ENCODE measurements around the gene CHST15. TPM values are rescaled to one million over a fixed set of nuclear protein-coding genes. Genes with fewer than 3 reads are reported as not detected.

CHST15 gene
- total and polyA plus RNA-seq, 2 of the 13 experiments (the other 11 are each of a cell fraction or from before 2014, with no cell fraction given) = 1.4 to 94.7 TPM

DNA sequence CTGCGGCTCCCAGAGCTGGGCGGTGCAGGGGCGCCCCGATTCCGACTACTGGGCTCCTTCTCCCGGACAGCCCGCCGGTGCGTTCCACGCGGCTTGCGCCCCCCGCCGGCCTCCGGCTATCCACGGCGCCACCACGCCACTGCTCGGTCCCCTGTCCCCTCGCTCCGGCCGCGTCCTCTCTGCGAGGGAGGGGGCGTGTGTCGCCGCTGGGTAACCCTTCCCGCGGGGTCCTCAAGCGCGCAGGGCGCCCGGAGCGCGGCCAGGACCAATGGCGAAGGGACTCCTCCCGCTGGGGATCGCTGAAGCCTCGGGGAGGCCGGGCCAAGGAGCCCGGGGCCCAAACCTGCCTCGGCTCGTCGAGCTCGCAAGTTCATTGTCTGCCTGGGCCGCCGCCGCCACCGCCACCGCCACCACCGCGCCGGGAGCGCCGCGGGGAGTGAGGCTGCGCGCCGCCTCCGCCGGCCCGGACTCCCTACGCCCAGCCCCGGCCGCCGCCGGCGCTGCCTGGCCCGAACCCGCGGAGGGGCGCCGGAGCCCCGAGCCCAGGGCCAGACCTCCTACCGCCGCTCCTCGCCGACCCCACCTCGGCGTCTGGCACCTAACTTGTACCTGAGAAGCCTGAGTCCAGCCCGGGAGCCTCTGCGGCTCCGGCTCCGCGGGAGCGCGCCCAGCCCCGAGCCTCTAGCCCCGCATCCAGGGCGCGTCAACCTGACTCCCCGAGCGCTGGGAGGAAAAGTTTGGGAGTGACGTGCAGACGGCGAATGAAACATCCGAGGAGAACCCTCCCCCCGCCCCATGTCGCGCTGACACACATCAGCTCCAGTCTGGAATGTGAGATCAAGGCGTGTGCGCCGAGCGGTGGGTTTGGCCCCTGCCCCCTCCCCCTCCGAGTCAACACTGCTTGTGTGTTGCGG, at the start of gene CHST15 (continued):
- TF ChIP-seq ZNF33B (CRISPR knock-in tag; IDR thresholded peaks at IDR 0.05) (no peak), MED8 (CRISPR knock-in tag; IDR thresholded peaks at IDR 0.05; ENCODE audit: insufficient replicate concordance) (no peak), EEA1 (CRISPR knock-in tag; IDR thresholded peaks at IDR 0.05; ENCODE audit: borderline replicate concordance) (no peak), ZBTB38 (CRISPR knock-in tag; IDR thresholded peaks at IDR 0.05) (no peak), HOMEZ (CRISPR knock-in tag; IDR thresholded peaks at IDR 0.05; ENCODE audit: low read depth) (no peak), CHD2 (IDR thresholded peaks at IDR 0.05; ENCODE audit: low read depth, low read length) (no peak), ZBTB43 (CRISPR knock-in tag; conservative IDR thresholded peaks at IDR 0.05) (no peak), MEIS2 (CRISPR knock-in tag; IDR thresholded peaks at IDR 0.05) (peak; percentile 75; the same call in 1 of the 2 replicates), GFI1 (CRISPR knock-in tag; IDR thresholded peaks at IDR 0.05; ENCODE audit: borderline replicate concordance) (no peak), ZNF253 (CRISPR knock-in tag; IDR thresholded peaks at IDR 0.05; ENCODE audit: borderline replicate concordance) (no peak), ZBTB42 (CRISPR knock-in tag; IDR thresholded peaks at IDR 0.05) (no peak), ZNF441 (CRISPR knock-in tag; IDR thresholded peaks at IDR 0.05; ENCODE audit: borderline replicate concordance) (no peak; the same call in 1 of the 2 replicates), MTA3 (CRISPR knock-in tag; IDR thresholded peaks at IDR 0.05) (no peak), ZNF605 (CRISPR knock-in tag; IDR thresholded peaks at IDR 0.05) (peak; percentile 60; the same call in 1 of the 2 replicates), THAP8 (CRISPR knock-in tag; IDR thresholded peaks at IDR 0.05; ENCODE audit: borderline replicate concordance) (no peak), RBM39 (IDR thresholded peaks at IDR 0.05; ENCODE audit: low read depth, low read length, poor library complexity, severe bottlenecking) (no peak), POLR2AphosphoS2 (IDR thresholded peaks at IDR 0.05; ENCODE audit: low read depth, low read length) (no peak), ZNF724P (CRISPR knock-in tag; IDR thresholded peaks at IDR 0.05; ENCODE audit: borderline replicate concordance) (no peak; the same call in 1 of the 2 replicates), ATF1 (CRISPR knock-in tag; IDR thresholded peaks at IDR 0.05) (no peak)
- TF ChIP-seq, protein P1, sequence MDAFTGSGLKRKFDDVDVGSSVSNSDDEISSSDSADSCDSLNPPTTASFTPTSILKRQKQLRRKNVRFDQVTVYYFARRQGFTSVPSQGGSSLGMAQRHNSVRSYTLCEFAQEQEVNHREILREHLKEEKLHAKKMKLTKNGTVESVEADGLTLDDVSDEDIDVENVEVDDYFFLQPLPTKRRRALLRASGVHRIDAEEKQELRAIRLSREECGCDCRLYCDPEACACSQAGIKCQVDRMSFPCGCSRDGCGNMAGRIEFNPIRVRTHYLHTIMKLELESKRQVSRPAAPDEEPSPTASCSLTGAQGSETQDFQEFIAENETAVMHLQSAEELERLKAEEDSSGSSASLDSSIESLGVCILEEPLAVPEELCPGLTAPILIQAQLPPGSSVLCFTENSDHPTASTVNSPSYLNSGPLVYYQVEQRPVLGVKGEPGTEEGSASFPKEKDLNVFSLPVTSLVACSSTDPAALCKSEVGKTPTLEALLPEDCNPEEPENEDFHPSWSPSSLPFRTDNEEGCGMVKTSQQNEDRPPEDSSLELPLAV (CRISPR knock-in tag; conservative IDR thresholded peaks at IDR 0.05; ENCODE audit: low read depth) = no peak
- TF ChIP-seq, protein P2, sequence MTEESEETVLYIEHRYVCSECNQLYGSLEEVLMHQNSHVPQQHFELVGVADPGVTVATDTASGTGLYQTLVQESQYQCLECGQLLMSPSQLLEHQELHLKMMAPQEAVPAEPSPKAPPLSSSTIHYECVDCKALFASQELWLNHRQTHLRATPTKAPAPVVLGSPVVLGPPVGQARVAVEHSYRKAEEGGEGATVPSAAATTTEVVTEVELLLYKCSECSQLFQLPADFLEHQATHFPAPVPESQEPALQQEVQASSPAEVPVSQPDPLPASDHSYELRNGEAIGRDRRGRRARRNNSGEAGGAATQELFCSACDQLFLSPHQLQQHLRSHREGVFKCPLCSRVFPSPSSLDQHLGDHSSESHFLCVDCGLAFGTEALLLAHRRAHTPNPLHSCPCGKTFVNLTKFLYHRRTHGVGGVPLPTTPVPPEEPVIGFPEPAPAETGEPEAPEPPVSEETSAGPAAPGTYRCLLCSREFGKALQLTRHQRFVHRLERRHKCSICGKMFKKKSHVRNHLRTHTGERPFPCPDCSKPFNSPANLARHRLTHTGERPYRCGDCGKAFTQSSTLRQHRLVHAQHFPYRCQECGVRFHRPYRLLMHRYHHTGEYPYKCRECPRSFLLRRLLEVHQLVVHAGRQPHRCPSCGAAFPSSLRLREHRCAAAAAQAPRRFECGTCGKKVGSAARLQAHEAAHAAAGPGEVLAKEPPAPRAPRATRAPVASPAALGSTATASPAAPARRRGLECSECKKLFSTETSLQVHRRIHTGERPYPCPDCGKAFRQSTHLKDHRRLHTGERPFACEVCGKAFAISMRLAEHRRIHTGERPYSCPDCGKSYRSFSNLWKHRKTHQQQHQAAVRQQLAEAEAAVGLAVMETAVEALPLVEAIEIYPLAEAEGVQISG (CRISPR knock-in tag; IDR thresholded peaks at IDR 0.05) = peak; percentile 37; the same call in 1 of the 2 replicates

All from HepG2 (cell line).